ENCODE data around the gene YARS1. TPM values are rescaled to one million over a fixed set of nuclear protein-coding genes. Genes with fewer than 3 reads are reported as not detected.

The YARS1 gene
- total and polyA plus RNA-seq, 2 of the 13 experiments (the other 11 are each of a cell fraction or from before 2014, with no cell fraction given) = 50.1 to 113 TPM

- no peak for TF ChIP-seq ZBTB33 (CRISPR knock-in tag; IDR thresholded peaks at IDR 0.05)
- no peak for TF ChIP-seq POGZ (CRISPR knock-in tag; IDR thresholded peaks at IDR 0.05)
- TF ChIP-seq BRD4 (CRISPR knock-in tag; IDR thresholded peaks at IDR 0.05) = peak; percentile 65
- no peak for TF ChIP-seq RELA (CRISPR knock-in tag; IDR thresholded peaks at IDR 0.05)
- TF ChIP-seq ZNF230 (CRISPR knock-in tag; IDR thresholded peaks at IDR 0.05) = no peak
- TF ChIP-seq ZNF232 (CRISPR knock-in tag; IDR thresholded peaks at IDR 0.05; ENCODE audit: borderline replicate concordance) = no peak
- TF ChIP-seq ZNF704 (CRISPR knock-in tag; IDR thresholded peaks at IDR 0.05; ENCODE audit: borderline replicate concordance) = 0 out of 2 replicates have a peak, but pooled peaks have one; percentile 58
- TF ChIP-seq ZNF670 (CRISPR knock-in tag; IDR thresholded peaks at IDR 0.05; ENCODE audit: borderline replicate concordance) = 0 out of 2 replicates have a peak, but pooled peaks have one; percentile 34
- TF ChIP-seq MYC (CRISPR knock-in tag; IDR thresholded peaks at IDR 0.05; ENCODE audit: borderline replicate concordance) = peak; percentile 56; the same call in 1 of the 2 replicates
- peak; percentile 40; the same call in 1 of the 2 replicates for TF ChIP-seq ZNF740 (CRISPR knock-in tag; IDR thresholded peaks at IDR 0.05)
- TF ChIP-seq THRA (CRISPR knock-in tag; IDR thresholded peaks at IDR 0.05; ENCODE audit: borderline replicate concordance) = peak; percentile 23; the same call in 1 of the 2 replicates
- TF ChIP-seq REL (CRISPR knock-in tag; conservative IDR thresholded peaks at IDR 0.05) = no peak
- TF ChIP-seq HIC2 (CRISPR knock-in tag; IDR thresholded peaks at IDR 0.05; ENCODE audit: low read depth) = no peak
- TF ChIP-seq ZNF550 (CRISPR knock-in tag; IDR thresholded peaks at IDR 0.05; ENCODE audit: borderline replicate concordance) = no peak
- TF ChIP-seq PAX8 (CRISPR knock-in tag; IDR thresholded peaks at IDR 0.05; ENCODE audit: borderline replicate concordance) = no peak
- TF ChIP-seq HIVEP1 (CRISPR knock-in tag; IDR thresholded peaks at IDR 0.05) = peak; percentile 60; the same call in 1 of the 2 replicates
- TF ChIP-seq TEF (CRISPR knock-in tag; IDR thresholded peaks at IDR 0.05) = no peak
- no peak for TF ChIP-seq ZNF737 (CRISPR knock-in tag; IDR thresholded peaks at IDR 0.05; ENCODE audit: borderline replicate concordance)
- TF ChIP-seq ZNF773 (CRISPR knock-in tag; IDR thresholded peaks at IDR 0.05; ENCODE audit: borderline replicate concordance) = no peak
- no peak for TF ChIP-seq SOX5 (CRISPR knock-in tag; IDR thresholded peaks at IDR 0.05; ENCODE audit: borderline replicate concordance)
These were observed 74.8 kb downstream of the YARS1 start (continued) for GRCh38 chr1:32742199-32742947.

Measured in HepG2 (cell line).